Stimulated activated CD4-positive, alpha-beta T cell treated with anti-CD3 and anti-CD28 coated beads, Interleukin-2, amount 100 ng/mL, for 4 hours (primary cell): Measurements from ENCODE around the gene RBM46.
"Not testable (repeated sequence)": the region's sequence is repeated elsewhere in the genome, so short reads cannot be mapped to it uniquely, and the experiment has no call there.

ENCODE experiments used
- DNase-seq: peaks from one replicate; pipeline ENCODE4 v3.0.0-alpha.2; 2020; ENCODE audit warnings: low read depth

RBM46 gene

GRCh38 chr4:154838155-154838554, 57.1 kb downstream of the RBM46 start:
- no peak for DNase-seq

GRCh38 chr4:154838694-154839093, 57.6 kb downstream of the RBM46 start:
- DNase-seq, result no peak

GRCh38 chr4:154854362-154854761, 73.3 kb downstream of the RBM46 start:
- DNase-seq, result no peak

GRCh38 chr4:154858166-154858565, 77.1 kb downstream of the RBM46 start:
- DNase-seq, result no peak

- DNase-seq, result no peak
Observed at GRCh38 chr4:154868414-154869194, 87.5 kb downstream of the RBM46 start.

GRCh38 chr4:154869301-154869700, 88.2 kb downstream of the RBM46 start:
- DNase-seq, result no peak

GRCh38 chr4:154872198-154872597, 91.1 kb downstream of the RBM46 start:
- DNase-seq, result no peak

GRCh38 chr4:154874049-154874448, 93.0 kb downstream of the RBM46 start:
- DNase-seq, result not testable (repeated sequence)

- DNase-seq, result no peak
Observed at GRCh38 chr4:154877110-154877760, 96.2 kb downstream of the RBM46 start.
